GDM1 (cell line): Measurements from ENCODE around the gene SRI.

ENCODE experiments used
- DNase-seq: peaks from one replicate; lab custom pipeline; 2025; lab: John Stamatoyannopoulos, UW

Gene SRI

GRCh38 chr7:88224601-88225275, 4.9 kb upstream of the SRI start:
- DNase-seq: no peak

GRCh38 chr7:88223265-88223664, 3.4 kb upstream of the SRI start:
- DNase-seq: no peak

DNA sequence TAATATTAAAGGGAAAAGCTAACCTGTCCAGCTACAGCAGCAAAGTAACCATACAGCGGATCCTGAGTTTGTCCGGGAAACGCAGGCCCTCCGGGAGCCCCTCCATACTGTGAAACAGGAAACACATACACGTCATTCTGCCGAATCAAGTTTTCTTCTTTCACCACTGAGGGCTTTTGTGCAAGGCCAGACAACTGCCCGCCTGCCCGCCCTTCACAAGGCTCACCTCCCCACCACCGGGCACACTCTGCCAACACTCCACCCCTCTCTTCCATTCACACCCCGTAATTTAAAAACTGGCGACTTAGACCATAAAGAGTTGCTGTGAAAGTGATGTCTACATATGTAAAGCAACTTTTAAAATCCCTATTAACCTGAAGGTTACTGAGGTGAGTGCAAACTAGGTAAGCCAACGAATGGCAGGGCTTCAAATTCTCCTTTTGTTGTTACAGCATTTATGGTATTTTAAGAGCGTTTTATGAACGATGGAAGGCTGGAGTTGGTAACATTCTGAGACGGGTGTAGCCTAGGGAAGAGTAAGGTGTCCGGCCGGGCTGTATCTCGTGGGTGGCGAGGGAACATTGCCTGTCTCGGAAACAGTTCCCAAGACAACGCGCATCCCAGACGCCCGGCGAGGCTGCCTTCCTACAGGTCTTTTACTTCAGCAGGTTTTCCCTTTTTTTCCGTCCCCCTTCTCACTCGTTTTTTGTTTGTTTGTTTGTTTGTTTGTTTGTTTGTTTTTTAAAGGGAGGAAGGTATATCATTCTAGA, 817 bp downstream of the SRI start:
- no peak for DNase-seq

DNA sequence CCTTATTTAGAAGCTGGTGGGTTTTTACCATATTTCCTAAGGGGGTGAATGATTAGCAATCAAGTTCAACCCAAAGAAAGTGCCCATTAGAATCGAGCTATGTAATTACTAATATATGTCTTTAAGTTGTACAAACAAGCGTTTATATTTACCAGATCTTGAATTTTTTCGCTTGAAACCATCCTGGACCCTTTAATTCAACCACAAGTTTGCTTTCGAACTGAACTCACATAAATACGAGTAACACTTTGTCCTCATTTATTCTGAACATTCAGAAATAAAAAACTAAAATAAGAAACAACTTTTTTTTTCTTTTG, 1.5 kb downstream of the SRI start:
- DNase-seq: no peak

- DNase-seq: no peak
Observed at GRCh38 chr7:88217675-88218428, 2.0 kb downstream of the SRI start.

DNA sequence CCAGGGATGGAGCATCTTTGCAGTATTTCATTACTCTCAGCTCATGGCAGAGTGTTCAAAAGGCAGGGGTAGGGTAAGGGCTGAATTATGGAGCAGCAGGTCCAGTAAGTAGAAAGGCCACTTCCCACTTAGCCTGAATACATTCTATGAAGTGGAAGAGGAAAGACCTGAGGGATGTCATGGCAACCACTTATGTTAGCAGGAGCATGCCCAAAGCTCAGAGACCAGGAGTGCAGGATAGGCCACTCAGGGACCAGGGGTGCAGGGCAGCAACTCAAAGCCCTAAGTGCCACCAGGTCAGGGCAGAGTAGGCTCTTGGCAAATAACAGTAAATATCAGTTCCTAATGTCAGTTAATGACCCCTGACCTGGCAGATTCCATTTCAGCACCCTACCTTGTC, 3.6 kb downstream of the SRI start:
- DNase-seq: no peak

- DNase-seq: no peak
Observed at GRCh38 chr7:88215295-88215694, 4.5 kb downstream of the SRI start.

GRCh38 chr7:88214456-88214855, 5.4 kb downstream of the SRI start:
- no peak for DNase-seq

DNA sequence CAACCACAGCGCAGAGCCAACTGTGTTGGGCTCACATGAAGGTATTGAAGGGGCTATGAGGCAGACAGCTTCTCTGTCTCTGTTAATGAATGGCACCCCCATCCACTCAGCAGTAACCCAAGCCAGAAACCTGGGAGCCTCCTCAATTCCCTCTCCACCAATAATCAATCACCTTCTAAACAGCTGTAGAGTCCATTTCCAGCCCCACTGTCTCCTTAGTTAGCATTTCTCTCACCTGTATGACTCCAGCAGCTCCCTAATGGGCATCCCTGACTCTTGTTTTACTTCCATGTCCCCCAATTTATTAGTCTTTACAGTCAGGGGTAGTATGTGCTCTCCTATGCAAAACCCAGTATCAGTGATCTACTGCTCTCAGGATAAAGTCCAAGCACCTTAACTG, 6.9 kb downstream of the SRI start:
- no peak for DNase-seq

DNA sequence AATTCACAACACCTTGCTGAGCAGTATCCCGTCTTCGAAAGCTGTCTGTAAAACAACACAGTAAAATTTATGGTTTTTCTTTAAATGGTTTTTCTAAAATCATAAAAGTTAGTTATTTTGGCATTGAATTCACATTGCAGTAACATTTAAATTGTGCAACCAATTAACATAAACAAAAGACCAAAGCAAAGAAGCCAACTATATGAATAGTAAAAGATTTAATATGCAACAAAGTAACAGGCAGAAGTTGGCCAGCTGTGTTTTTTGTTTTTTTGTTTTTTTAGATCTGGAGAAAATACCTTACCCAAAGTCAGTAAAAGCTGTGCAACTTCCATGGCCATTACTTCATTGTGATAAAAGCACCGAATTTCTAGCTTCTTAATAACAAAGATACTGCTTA, 11.3 kb downstream of the SRI start:
- no peak for DNase-seq

DNA sequence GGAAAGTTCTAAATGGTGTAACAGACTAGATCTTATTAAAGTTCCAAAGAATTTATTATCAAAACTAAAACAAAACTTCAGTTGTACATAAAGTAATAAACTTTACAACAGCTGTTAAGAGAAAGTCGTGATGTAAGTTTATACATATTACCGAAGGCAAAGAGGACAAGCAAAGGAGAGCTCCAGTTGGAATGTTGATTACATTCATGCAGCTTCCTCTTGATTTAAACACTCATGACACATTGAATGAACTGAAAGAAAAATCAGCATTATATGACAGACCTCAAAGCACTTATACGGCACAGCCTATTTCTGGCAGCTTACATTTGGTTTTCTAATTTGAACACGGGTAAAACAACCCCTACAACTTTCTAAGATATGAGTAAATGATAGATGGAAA, 13.6 kb downstream of the SRI start:
- no peak for DNase-seq

GRCh38 chr7:88205179-88205578, 14.7 kb downstream of the SRI start:
- DNase-seq: no peak

DNA sequence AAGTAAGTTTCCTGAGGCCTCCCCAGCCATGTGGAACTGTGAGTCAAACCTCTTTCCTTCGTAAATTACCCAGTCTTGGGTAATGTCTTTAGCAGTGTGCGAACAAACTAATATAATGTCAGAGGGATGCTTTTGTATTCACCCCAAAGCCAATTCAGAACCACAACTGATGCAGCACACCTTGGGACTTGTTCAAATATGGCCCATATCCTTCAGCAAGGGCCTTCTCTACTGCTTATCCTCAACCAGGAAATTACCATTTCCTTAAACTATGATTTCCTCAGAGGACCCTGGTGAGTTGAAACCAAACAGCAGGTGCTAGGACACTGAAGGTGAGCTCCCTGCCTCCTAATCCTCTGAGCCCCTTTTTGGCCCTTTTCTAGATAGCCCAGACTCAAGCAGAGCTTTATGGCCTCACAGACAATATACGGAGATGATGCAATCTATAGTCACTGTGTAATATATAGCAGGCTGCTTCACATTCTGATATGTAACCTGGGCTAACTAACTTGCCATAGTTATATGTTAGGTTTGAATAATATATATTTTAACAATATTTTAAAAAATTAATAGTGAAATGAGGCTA, 15.2 kb downstream of the SRI start:
- DNase-seq: no peak

- DNase-seq: no peak
Observed at GRCh38 chr7:88203401-88203800, 16.4 kb downstream of the SRI start.

DNA sequence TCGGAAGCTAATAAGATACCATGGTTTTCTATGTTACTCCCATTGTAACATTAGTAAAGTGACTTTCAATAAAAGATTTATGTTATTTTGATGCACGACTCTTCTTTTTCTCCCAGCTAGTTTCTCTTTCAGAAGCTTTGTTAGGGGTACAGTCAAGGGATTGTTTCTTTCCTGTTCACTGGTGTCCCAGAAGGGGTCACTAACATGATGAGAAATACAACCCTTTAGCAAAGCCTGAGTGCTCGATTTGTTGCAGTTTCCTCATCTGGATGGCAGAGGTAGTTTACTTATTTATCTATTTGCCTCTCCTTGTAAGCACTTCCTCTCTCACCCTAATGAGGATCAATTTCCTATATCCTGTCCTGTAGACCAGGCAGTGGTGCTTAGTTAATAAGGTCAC, 17.0 kb downstream of the SRI start:
- DNase-seq: no peak

- DNase-seq: no peak
Observed at GRCh38 chr7:88202278-88202677, 17.6 kb downstream of the SRI start.

- no peak for DNase-seq
Observed at GRCh38 chr7:88201305-88201704, 18.5 kb downstream of the SRI start.

DNA sequence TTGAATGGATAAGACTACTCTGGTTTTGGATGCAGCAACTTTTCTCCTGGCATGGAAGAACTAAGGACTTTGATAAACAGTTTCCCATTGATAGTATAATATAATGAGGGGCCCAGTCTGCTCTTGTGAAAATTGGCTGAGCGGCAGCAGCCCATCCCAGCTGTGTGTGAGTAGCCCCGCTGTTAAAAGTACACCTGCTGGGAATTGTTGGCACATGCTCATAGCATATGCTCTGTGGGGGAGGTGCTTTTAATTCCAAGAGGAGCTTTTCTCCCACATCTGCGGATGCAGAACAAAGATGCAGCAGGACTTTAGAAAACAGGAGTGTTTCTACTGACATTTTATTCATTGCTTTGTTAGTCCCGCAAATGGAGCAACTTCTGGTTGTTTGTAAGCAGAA, 19.0 kb downstream of the SRI start:
- no peak for DNase-seq

GRCh38 chr7:88200261-88200660, 19.6 kb downstream of the SRI start:
- DNase-seq: no peak

DNA sequence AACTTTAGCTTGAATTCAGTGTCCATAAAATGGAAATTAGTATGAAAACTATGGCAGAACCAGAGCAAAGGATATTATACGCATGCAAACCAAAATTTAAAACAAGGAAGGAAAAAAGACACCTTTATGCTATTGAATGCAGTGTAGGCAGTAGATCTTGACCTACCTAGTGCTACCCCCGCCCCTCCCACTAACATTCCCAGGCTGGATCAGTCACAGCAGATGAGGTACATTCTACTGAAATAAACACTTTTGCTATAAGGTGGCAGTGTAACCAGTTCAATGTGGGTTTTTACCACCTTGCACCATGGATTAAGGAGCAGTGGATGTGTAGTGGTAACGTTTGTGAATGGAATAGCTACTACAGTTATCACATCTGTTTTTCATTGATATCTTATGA, 27.9 kb downstream of the SRI start:
- DNase-seq: no peak

DNA sequence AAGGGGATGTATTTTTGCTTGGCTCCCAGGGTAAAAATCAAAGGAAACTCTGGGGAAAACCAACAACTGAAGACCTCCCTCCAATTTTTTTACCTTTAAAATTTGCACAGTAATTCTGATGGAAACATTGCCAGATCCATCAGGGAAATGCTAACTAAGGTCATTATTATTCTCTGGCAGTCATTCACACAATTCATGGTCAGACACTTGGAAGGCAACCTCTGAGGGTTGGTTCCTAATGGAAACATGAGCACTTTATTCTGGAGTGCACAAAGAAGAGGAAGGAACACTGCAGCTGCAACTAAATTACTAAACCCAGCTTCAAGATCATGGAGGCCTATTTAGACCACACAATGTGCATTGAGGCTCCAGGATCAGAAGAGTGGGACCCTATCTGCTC, 34.2 kb downstream of the SRI start:
- DNase-seq: no peak

- no peak for DNase-seq
Observed at GRCh38 chr7:88184848-88185304, 35.0 kb downstream of the SRI start.

- no peak for DNase-seq
Observed at GRCh38 chr7:88183051-88183450, 36.8 kb downstream of the SRI start.
